ENCODE data around the gene GEN1.

GEN1 gene

DNA sequence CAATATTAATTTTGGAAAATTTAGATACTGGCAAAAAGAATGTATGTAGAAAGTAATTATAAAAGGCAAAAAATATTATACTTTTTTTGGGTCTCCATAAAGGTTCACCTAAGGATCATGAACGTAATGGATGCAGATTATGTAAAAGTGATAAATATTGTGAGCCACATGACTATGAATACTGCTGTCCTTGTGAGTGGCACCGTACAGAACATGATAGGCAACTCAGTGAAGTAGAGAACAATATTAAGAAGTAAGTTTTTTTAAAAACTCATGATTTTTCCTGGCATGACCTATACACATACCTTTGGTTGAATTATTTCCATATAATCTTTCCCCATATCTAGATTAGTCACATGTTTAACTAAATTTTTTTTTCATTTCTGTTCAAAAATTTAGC lies 18.6 kb downstream of the GEN1 start:
- no peak for DNase-seq (ENCODE audit: low read depth, low spot score)
- TF ChIP-seq CTCF (IDR thresholded peaks at IDR 0.05; ENCODE audit: low read depth, low read length) = no peak

DNA sequence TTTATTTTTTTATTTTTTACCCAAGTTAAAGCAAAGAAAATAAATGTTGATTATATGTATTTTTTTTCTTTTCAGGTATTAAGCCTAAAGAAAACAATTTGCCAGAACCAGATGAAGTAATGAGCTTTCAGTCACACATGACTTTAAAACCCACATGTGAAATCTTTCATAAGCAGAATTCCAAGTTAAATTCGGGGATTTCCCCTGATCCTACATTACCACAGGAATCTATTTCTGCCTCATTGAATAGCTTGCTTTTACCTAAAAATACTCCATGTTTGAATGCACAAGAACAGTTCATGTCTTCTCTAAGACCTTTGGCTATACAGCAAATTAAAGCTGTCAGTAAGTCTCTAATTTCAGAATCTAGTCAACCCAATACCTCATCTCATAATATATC lies 26.6 kb downstream of the GEN1 start:
- no peak for TF ChIP-seq CTCF (IDR thresholded peaks at IDR 0.05; ENCODE audit: low read depth, low read length)
- DNase-seq (ENCODE audit: low read depth, low spot score) = no peak
- H3K4me3 ChIP-seq (ENCODE audit: low read depth, low read length) = no peak overlapping the region
- in situ Hi-C loops (cut with HindIII; ENCODE audit: low sequenced_read_pairs) = no loop called here

More for the DNA sequence above, 18.6 kb downstream of the GEN1 start:
- no peak overlapping the region for H3K4me3 ChIP-seq (ENCODE audit: low read depth, low read length)
- in situ Hi-C loops (cut with HindIII; ENCODE audit: low sequenced_read_pairs) = no loop called here

DNA sequence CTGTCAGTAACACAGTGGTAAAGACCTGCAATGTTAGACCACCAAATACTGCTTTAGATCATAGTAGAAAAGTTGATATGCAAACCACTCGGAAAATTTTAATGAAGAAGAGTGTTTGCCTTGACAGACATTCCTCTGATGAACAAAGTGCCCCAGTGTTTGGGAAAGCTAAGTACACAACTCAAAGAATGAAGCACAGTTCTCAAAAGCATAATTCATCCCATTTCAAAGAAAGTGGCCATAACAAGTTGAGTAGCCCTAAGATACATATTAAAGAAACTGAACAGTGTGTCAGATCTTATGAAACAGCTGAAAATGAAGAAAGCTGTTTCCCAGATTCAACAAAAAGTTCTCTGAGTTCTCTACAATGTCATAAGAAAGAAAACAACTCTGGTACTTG lies 27.5 kb downstream of the GEN1 start:
- no peak for TF ChIP-seq CTCF (IDR thresholded peaks at IDR 0.05; ENCODE audit: low read depth, low read length)
- no peak for DNase-seq (ENCODE audit: low read depth, low spot score)
- H3K4me3 ChIP-seq (ENCODE audit: low read depth, low read length) = no peak overlapping the region
- in situ Hi-C loops (cut with HindIII; ENCODE audit: low sequenced_read_pairs) = no loop called here

DNA sequence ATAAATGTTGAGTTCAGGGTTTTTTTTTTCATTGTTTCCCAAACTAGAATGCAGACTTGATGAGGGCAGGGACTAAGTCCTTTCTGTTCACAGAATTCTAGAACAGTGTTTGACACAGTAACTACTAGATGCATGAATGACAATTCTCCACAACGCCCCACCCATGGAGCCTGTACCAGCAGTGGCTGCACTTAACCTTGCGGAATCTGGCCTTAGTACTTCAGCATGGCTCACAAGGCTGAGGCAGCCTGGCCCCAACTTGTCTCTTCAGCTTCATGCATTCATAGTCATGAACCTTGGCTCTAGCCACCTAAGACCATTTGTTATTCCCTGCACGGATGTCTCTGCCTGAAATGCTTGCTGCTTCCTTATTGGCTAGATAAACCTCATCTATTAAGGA lies 32.8 kb downstream of the GEN1 start:
- no peak overlapping the region for H3K4me3 ChIP-seq (ENCODE audit: low read depth, low read length)
- in situ Hi-C loops (cut with HindIII; ENCODE audit: low sequenced_read_pairs) = no loop called here
- DNase-seq (ENCODE audit: low read depth, low spot score) = no peak
- TF ChIP-seq CTCF (IDR thresholded peaks at IDR 0.05; ENCODE audit: low read depth, low read length) = no peak

- TF ChIP-seq CTCF (IDR thresholded peaks at IDR 0.05; ENCODE audit: low read depth, low read length) = no peak
- no peak overlapping the region for H3K4me3 ChIP-seq (ENCODE audit: low read depth, low read length)
- DNase-seq (ENCODE audit: low read depth, low spot score) = no peak
- in situ Hi-C loops (cut with HindIII; ENCODE audit: low sequenced_read_pairs) = no loop called here
Observed at GRCh38 chr2:17788773-17789172, 34.8 kb downstream of the GEN1 start.

DNA sequence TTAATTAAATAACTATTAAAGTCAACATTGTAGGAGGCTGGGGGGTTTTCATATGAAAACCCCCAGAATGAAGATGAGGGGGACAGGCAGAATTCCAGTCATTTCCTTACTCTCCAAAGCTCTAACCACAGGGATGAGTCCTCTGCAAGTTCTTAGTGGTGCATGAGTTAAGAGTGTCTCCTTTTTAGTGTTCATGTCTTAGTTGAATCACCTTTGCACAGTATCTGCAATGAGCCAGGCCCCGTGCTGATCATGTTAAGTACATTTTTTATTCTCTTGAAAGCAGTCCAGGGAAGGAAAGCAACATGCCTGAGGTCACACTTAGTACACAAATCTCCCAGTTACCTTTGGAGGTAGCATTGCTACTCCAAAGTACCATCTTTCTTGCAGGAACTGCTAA lies 36.6 kb downstream of the GEN1 start:
- TF ChIP-seq CTCF (IDR thresholded peaks at IDR 0.05; ENCODE audit: low read depth, low read length) = no peak
- DNase-seq (ENCODE audit: low read depth, low spot score) = no peak
- in situ Hi-C loops (cut with HindIII; ENCODE audit: low sequenced_read_pairs) = no loop called here
- H3K4me3 ChIP-seq (ENCODE audit: low read depth, low read length) = no peak overlapping the region

Data from astrocyte of the spinal cord (primary cell).